ENCODE data around the gene C2orf72. TPM values are rescaled to one million over a fixed set of nuclear protein-coding genes. Genes with fewer than 3 reads are reported as not detected.
A peak's percentile ranks its signal among the peaks of the same experiment; 100 is the strongest.

Gene C2orf72
- polyA plus RNA-seq, 3 donors = not detected

DNA sequence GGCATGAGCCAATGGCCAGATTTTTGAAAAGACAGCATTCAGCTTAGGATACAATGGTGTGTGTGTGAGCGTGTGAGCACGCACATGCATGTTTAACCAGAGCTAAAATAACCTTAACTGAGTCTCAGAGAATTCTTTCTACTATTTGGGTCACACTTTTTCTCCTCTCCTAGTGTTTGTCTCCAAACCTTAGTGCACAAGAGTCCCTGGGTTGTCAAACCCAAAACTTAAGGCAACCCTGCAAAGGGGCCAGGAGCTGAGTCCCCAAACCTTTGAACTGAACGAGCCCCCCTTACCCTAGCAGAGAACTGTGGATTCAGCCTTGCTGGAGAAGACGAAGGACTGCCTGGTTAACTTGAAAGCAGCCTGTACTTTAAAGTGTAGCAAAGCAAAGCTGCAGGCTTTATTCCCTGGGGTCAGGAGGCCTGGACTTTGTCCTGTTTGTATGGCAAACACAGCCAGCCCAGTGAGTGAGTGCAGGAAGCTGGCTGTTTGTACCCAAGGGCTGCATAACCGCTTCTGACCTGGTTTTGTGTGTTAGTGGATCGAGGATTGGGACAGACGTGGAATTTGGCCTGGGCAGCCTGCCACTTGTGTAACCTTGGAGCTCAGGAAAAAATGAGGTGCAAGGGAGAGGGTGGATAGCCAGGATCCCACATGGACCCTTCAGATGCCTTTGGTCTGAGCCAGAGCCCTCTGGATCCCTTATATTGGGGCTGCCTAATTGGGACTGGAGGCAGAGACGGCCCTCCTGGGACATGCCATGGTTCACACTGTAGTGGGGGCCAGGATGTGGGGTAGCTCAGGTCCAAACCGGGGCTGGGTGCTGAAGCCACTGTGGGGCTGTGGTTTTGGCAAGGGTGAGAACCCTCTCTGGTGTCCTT lies 12.9 kb downstream of the C2orf72 start:
- peaks cover 13 to 17% of the 10 kb centered on the region in 2 donors for H3K4me1 ChIP-seq (ENCODE audit: control insufficient read depth in 1 of 2, insufficient read depth in 2 of 2, low read length in 2 of 2)
- 76% methylated on average over 6 of the region's 9 CpGs for WGBS (ENCODE audit: insufficient coverage)
- no peaks in the 10 kb centered on the region for H3K36me3 ChIP-seq (replicated peaks in 1 of 2; ENCODE audit: control insufficient read depth in 1 of 2, insufficient read depth in 2 of 2, low read length in 2 of 2)
- Mint-ChIP-seq H3K36me3 (no peaks in the 10 kb centered on the region), H3K27ac (no peak overlapping the region), H3K4me3 (no peak overlapping the region), H3K4me1 (peaks cover 16% of the 10 kb centered on the region), H3K27me3 (ENCODE audit: low read depth in 3 of 3) (peaks cover 33 to 54% (median 37%) of the 10 kb centered on the region in 3 donors), H3K9me3 (peaks cover 0 to 3% (median 0%) of the 10 kb centered on the region in 7 donors)
- no peak for TF ChIP-seq CTCF (IDR thresholded peaks at IDR 0.05)
- no peaks in the 10 kb centered on the region for H4K20me1 ChIP-seq (ENCODE audit: insufficient read depth, low read length)
- H3K79me2 ChIP-seq (ENCODE audit: insufficient read depth, low read length) = no peaks in the 10 kb centered on the region
- H3K9me3 ChIP-seq (replicated peaks in 1 of 2; ENCODE audit: control insufficient read depth in 1 of 2, insufficient read depth in 1 of 2, low read length in 2 of 2) = no peaks in the 10 kb centered on the region
- H3K4me2 ChIP-seq (replicated peaks; ENCODE audit: extremely low read depth, low read length, poor library complexity, severe bottlenecking) = no peak overlapping the region
- no peak overlapping the region for H3K9ac ChIP-seq (ENCODE audit: insufficient read depth, low read length, poor library complexity, severe bottlenecking)
- no peak for DNase-seq
- no peak overlapping the region for H3K27ac ChIP-seq (ENCODE audit: low read depth in 1 of 2, low read length in 2 of 2)
- no peak overlapping the region for H3K4me3 ChIP-seq (replicated peaks in 1 of 3; ENCODE audit: low read depth in 2 of 3, low read length in 3 of 3)
- intact Hi-C loops (cut with micrococcal nuclease) = no loop called here
- peaks cover 0 to 26% of the 10 kb centered on the region in 2 donors for H3K27me3 ChIP-seq (ENCODE audit: control insufficient read depth in 2 of 2, insufficient read depth in 2 of 2, low read length in 2 of 2)
- no peak overlapping the region for H2AFZ ChIP-seq (ENCODE audit: insufficient read depth, low read depth, low read length, poor library complexity, severe bottlenecking)

DNA sequence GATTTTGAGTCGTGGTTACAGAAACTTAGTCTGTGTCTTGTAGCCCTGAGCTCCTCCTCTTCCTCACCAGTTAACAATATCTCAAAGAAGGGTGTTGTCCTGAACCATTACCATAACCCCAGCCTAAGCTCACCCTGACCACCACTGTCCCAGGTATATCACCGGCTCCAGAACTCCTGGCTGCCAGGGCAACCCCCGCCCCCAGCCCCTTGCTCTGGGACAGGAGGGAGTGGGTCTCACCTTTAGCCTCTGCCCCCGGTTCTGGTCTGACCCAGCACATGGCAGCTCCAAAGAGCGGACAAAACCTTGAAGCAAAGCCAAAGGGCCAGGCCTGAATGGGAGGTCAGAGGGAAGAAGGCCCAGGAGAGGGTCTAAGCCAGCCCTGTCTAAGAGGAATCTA lies 13.8 kb downstream of the C2orf72 start:
- intact Hi-C loops (cut with micrococcal nuclease) = no loop called here
- Histone ChIP-seq H3K36me3 (replicated peaks in 1 of 2; ENCODE audit: control insufficient read depth in 1 of 2, insufficient read depth in 2 of 2, low read length in 2 of 2) (no peaks in the 10 kb centered on the region), H3K4me1 (ENCODE audit: control insufficient read depth in 1 of 2, insufficient read depth in 2 of 2, low read length in 2 of 2) (peaks cover 13 to 17% of the 10 kb centered on the region in 2 donors), H3K9me3 (replicated peaks in 1 of 2; ENCODE audit: control insufficient read depth in 1 of 2, insufficient read depth in 1 of 2, low read length in 2 of 2) (no peaks in the 10 kb centered on the region), H3K27me3 (ENCODE audit: control insufficient read depth in 2 of 2, insufficient read depth in 2 of 2, low read length in 2 of 2) (peaks cover 0 to 26% of the 10 kb centered on the region in 2 donors), H3K4me3 (replicated peaks in 1 of 3; ENCODE audit: low read depth in 2 of 3, low read length in 3 of 3) (no peak overlapping the region), H3K9ac (ENCODE audit: insufficient read depth, low read length, poor library complexity, severe bottlenecking) (no peak overlapping the region), H3K79me2 (ENCODE audit: insufficient read depth, low read length) (no peaks in the 10 kb centered on the region), H4K20me1 (ENCODE audit: insufficient read depth, low read length) (no peaks in the 10 kb centered on the region), H2AFZ (ENCODE audit: insufficient read depth, low read depth, low read length, poor library complexity, severe bottlenecking) (no peak overlapping the region), H3K4me2 (replicated peaks; ENCODE audit: extremely low read depth, low read length, poor library complexity, severe bottlenecking) (no peak overlapping the region), H3K27ac (ENCODE audit: low read depth in 1 of 2, low read length in 2 of 2) (no peak overlapping the region)
- Mint-ChIP-seq H3K36me3 (no peaks in the 10 kb centered on the region), H3K4me3 (no peak overlapping the region), H3K4me1 (peaks cover 16% of the 10 kb centered on the region), H3K9me3 (peaks cover 0 to 2% (median 0%) of the 10 kb centered on the region in 7 donors), H3K27me3 (ENCODE audit: low read depth in 3 of 3) (peaks cover 31 to 52% (median 37%) of the 10 kb centered on the region in 3 donors), H3K27ac (peak overlapping the region in 1 of 7 donors; percentile 40)
- DNase-seq = no peak
- WGBS (ENCODE audit: insufficient coverage) = 90% methylated on average over 2 of the region's 5 CpGs
- no peak for TF ChIP-seq CTCF (IDR thresholded peaks at IDR 0.05)
